Glutamatergic neuron (in vitro differentiated cells): ENCODE measurements around the gene EIPR1. TPM values are rescaled to one million over a fixed set of nuclear protein-coding genes. Genes with fewer than 3 reads are reported as not detected.

Experiments
- DNase-seq: peaks from one replicate; pipeline ENCODE4 v3.0.0; 2022
- H3K27ac Mint-ChIP-seq: one replicate; pipeline ENCODE4 v1.8.0; 2020; ENCODE audit warnings: mild to moderate bottlenecking, mixed read lengths, inconsistent platforms; ENCODE audit not compliant: unreplicated experiment
- H3K27me3 Mint-ChIP-seq: one replicate; pipeline ENCODE4 v1.8.0; 2020; ENCODE audit warnings: mild to moderate bottlenecking, moderate library complexity, mixed read lengths, inconsistent platforms; ENCODE audit not compliant: unreplicated experiment
- H3K36me3 Mint-ChIP-seq: one replicate; pipeline ENCODE4 v1.8.0; 2020; ENCODE audit warnings: mild to moderate bottlenecking, mixed read lengths, inconsistent platforms; ENCODE audit not compliant: unreplicated experiment
- H3K4me1 Mint-ChIP-seq: one replicate; pipeline ENCODE4 v1.8.0; 2020; ENCODE audit warnings: mild to moderate bottlenecking, low read depth, mixed read lengths, inconsistent platforms; ENCODE audit not compliant: unreplicated experiment
- H3K4me3 Mint-ChIP-seq: one replicate; pipeline ENCODE4 v1.8.0; 2020; ENCODE audit warnings: mild to moderate bottlenecking, mixed read lengths, inconsistent platforms; ENCODE audit not compliant: unreplicated experiment
- H3K9me3 Mint-ChIP-seq: one replicate; pipeline ENCODE4 v1.8.0; 2020; ENCODE audit warnings: mild to moderate bottlenecking, moderate library complexity, mixed read lengths, inconsistent platforms; ENCODE audit not compliant: unreplicated experiment
- total RNA-seq: library from RNA; stranded (reverse); fragmentation: NEBNext Ultra II Directional; extraction: Animal tissue kit (Norgen Biotek cat#: 25700); gene quantifications from one replicate; pipeline ENCODE4 v1.2.1, GENCODE V29; 2021; ENCODE audit not compliant: unreplicated experiment
- TF ChIP-seq, protein P1 (sequence below): fragments of 200-600 bp; sonication (generic); IDR thresholded peaks from one replicate; pipeline ENCODE4 v1.5.0; 2021; ENCODE audit not compliant: partially characterized antibody, unreplicated experiment

EIPR1 gene
- total RNA-seq, 1 donor from 2014 or later: 43.8 TPM

DNA sequence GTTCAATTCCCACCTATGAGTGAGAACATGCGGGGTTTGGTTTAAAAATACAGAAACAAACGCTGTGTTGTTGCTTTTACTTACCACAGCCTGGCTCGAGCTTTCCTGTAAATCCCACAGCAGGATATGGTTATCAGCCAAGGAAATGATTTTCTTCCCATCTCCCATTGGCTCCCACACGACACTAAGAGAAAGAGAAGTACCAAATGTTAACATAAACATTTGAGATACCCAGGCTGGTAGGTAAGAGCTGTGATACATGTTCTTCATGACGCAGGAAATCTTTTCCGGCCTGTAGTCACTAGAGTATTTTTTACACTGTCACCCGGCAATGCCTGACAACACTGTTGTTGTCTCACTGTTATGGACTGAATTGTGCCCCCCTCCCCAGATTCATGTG, 163.6 kb downstream of the EIPR1 start:
- peaks cover 3% of the 10 kb centered on the region for H3K9me3 Mint-ChIP-seq
- H3K27ac Mint-ChIP-seq: no peak overlapping the region
- no peak for DNase-seq
- H3K4me3 Mint-ChIP-seq: no peak overlapping the region
- TF ChIP-seq, protein P1, sequence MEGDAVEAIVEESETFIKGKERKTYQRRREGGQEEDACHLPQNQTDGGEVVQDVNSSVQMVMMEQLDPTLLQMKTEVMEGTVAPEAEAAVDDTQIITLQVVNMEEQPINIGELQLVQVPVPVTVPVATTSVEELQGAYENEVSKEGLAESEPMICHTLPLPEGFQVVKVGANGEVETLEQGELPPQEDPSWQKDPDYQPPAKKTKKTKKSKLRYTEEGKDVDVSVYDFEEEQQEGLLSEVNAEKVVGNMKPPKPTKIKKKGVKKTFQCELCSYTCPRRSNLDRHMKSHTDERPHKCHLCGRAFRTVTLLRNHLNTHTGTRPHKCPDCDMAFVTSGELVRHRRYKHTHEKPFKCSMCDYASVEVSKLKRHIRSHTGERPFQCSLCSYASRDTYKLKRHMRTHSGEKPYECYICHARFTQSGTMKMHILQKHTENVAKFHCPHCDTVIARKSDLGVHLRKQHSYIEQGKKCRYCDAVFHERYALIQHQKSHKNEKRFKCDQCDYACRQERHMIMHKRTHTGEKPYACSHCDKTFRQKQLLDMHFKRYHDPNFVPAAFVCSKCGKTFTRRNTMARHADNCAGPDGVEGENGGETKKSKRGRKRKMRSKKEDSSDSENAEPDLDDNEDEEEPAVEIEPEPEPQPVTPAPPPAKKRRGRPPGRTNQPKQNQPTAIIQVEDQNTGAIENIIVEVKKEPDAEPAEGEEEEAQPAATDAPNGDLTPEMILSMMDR: no peak
- no peaks in the 10 kb centered on the region for H3K36me3 Mint-ChIP-seq
- H3K27me3 Mint-ChIP-seq: no peaks in the 10 kb centered on the region
- H3K4me1 Mint-ChIP-seq: peaks cover 2% of the 10 kb centered on the region

DNA sequence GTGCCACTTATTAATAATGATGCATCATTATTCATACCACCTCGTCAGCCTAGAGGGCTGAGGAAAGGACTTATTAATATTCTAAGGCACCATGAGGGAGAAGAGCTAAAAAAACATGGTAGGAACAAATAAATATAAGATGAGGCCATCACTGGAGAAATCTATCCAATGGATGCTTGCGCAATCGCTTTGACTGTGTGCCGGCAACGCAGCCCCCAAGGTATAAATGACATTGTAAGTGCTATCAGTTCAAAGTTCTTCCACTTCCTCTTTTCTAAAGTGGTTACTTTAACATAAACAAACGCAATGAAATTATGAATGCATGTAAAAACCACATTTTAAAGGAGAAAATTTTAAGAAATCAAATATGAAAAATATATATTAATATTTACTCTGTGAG, 164.6 kb downstream of the EIPR1 start:
- TF ChIP-seq, protein P1: no peak
- peaks cover 2% of the 10 kb centered on the region for H3K4me1 Mint-ChIP-seq
- no peaks in the 10 kb centered on the region for H3K27me3 Mint-ChIP-seq
- no peak for DNase-seq
- no peaks in the 10 kb centered on the region for H3K36me3 Mint-ChIP-seq
- peaks cover 3% of the 10 kb centered on the region for H3K9me3 Mint-ChIP-seq
- H3K27ac Mint-ChIP-seq: no peak overlapping the region
- no peak overlapping the region for H3K4me3 Mint-ChIP-seq

DNA sequence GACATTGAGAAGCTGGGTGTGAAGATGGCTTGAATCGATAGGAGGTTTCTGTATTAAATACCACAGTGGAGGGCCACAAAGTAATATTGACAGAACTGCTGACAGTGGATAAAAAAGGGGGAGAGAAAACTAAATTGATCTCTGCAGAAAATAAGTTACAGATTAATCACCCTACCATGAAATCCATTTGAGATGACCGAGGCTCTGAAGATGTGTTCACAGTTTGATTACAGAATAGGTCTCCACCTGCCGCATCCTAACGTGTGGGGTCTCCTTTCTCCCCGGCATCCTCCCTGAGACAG, 165.6 kb downstream of the EIPR1 start:
- Mint-ChIP-seq H3K4me1 (peaks cover 2% of the 10 kb centered on the region), H3K27me3 (no peaks in the 10 kb centered on the region), H3K36me3 (no peaks in the 10 kb centered on the region), H3K9me3 (peaks cover 3% of the 10 kb centered on the region), H3K27ac (no peak overlapping the region), H3K4me3 (no peak overlapping the region)
- DNase-seq: no peak
- TF ChIP-seq, protein P1: no peak

DNA sequence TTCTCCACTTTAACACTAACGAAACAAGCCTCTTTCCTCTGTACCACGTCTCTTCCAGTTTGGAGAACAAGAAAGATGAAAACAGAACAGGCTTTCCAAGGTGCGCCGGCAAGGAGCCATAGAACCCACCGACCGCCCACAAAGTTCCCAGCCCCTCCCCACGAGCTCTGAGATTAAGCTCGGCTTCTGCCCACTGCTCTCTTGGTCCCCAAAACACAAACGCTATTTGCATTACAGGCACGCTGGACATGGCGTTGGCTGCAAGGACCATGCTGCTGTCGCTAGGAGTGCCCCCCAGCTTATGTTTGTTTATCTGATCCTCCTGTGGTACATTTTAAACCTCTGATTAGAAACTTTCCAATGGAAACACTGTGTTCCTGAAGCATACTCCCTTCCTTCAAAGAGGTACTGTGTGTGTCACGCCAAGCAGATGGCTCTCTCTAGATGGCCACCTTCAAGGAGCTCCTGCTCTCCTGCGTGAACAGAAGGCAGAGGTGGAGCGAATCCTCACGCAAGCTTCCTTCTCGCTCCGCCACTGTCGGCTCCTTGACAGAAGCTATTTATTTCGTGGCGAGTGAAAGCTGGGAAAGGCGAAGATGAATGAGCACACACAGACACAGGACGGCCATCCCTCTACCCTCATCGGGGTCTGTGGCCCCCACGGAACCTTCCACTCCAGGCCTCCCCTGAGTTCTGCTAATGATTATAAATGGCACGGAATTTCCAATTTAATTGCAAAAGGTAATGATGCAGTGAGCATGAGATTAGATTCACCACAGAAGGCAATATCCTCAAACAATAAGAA, 166.2 kb downstream of the EIPR1 start:
- Mint-ChIP-seq H3K27me3 (no peaks in the 10 kb centered on the region), H3K36me3 (no peaks in the 10 kb centered on the region), H3K27ac (no peak overlapping the region), H3K9me3 (peaks cover 5% of the 10 kb centered on the region), H3K4me3 (no peak overlapping the region), H3K4me1 (peaks cover 2% of the 10 kb centered on the region)
- TF ChIP-seq, protein P1: no peak
- no peak for DNase-seq

DNA sequence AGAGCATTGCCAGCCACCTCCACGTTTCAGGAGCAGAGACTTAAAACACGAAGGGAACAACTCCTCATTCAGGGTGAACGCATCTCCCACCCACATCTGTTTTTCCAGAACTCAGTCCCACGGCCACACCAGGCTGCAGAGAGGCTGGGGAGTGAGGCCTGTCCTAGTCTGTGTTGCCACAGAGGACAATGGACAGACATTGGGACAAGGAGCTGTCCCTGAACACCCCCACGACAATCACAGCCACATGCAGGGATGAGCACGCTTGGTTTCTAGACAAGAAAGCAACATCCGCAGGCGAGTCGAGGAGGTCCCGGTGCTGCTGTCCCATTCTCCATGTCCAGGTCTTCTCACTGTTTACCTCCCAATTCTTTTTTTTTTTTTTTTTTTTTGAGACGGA, 167.4 kb downstream of the EIPR1 start:
- DNase-seq: no peak
- Mint-ChIP-seq H3K27ac (no peak overlapping the region), H3K27me3 (no peaks in the 10 kb centered on the region)

More for the DNA sequence above, 167.4 kb downstream of the EIPR1 start:
- Mint-ChIP-seq H3K9me3 (peaks cover 8% of the 10 kb centered on the region), H3K36me3 (no peaks in the 10 kb centered on the region), H3K4me3 (no peak overlapping the region), H3K4me1 (peaks cover 2% of the 10 kb centered on the region)
- TF ChIP-seq, protein P1: no peak
